GM12801 (cell line): ENCODE measurements around the gene TSPEAR.

Experiments
- CTCF ChIP-seq: IDR thresholded peaks from one replicate; pipeline ENCODE4 v1.5.1; 2011; ENCODE audit warnings: control low read depth; ENCODE audit not compliant: insufficient read length; ENCODE audit errors: extremely low read depth

The TSPEAR gene

GRCh38 chr21:44533891-44534627, 177.3 kb downstream of the TSPEAR start:
- TF ChIP-seq CTCF, result no peak

- no peak for TF ChIP-seq CTCF
Observed at GRCh38 chr21:44533121-44533890, 178.1 kb downstream of the TSPEAR start.

- no peak for TF ChIP-seq CTCF
Observed at GRCh38 chr21:44532712-44533111, 178.7 kb downstream of the TSPEAR start.

GRCh38 chr21:44531606-44532564, 179.5 kb downstream of the TSPEAR start:
- no peak for TF ChIP-seq CTCF

- TF ChIP-seq CTCF, result no peak
Observed at GRCh38 chr21:44530903-44531605, 180.3 kb downstream of the TSPEAR start.

- TF ChIP-seq CTCF, result no peak
Observed at GRCh38 chr21:44530221-44530902, 181.0 kb downstream of the TSPEAR start.
